IMR-90 (cell line): ENCODE measurements around the gene CDK5R2. TPM values are rescaled to one million over a fixed set of nuclear protein-coding genes. Genes with fewer than 3 reads are reported as not detected.

Experiments
- ATAC-seq: fragments of 200-7000 bp; cut with Tn5 transposase; 2 replicates; pipeline ENCODE4 v1.9.1; 2020; ENCODE audit warnings: low read depth, mild to moderate bottlenecking, moderate library complexity
- BruUV-seq: library from RNA; stranded (reverse); fragments of 400-500 nt; replicated peaks from 2 replicates; lab custom pipeline; 2021; lab: Mats Ljungman, UMichigan
- CTCF ChIA-PET: fragments of 300-600 bp; formaldehyde crosslinking; extraction: SDS; loops from one replicate; lab custom pipeline; 2021; ENCODE audit warnings: antibody characterized with exemption; lab: Yijun Ruan, JAX
- POLR2A ChIA-PET: fragments of 300-600 bp; sonication (Branson Sonifier 250); formaldehyde crosslinking; loops from one replicate; lab custom pipeline; 2022; ENCODE audit warnings: antibody characterized with exemption; ENCODE audit not compliant: unreplicated experiment; lab: Charles Lee
- DNase-seq: peaks from one replicate; pipeline ENCODE4 v3.0.0; 2013
- H2AFZ ChIP-seq: replicated peaks from 2 replicates; pipeline ENCODE3; 2013; ENCODE audit warnings: low read length, mild to moderate bottlenecking; ENCODE audit not compliant: poor library complexity
- H2AK5ac ChIP-seq: 2 replicates; pipeline ENCODE4 v1.6.1; 2013; ENCODE audit warnings: low read depth, low read length, inconsistent platforms
- H2AK9ac ChIP-seq: replicated peaks from 2 replicates; pipeline ENCODE3; 2013; ENCODE audit warnings: mild to moderate bottlenecking, low read depth, low read length, moderate library complexity; ENCODE audit not compliant: poor library complexity
- H2BK120ac ChIP-seq: 2 replicates; pipeline ENCODE4 v1.6.1; 2013; ENCODE audit warnings: low read depth, low read length, inconsistent platforms
- H2BK15ac ChIP-seq: 3 replicates; pipeline ENCODE4 v1.6.1; 2013; ENCODE audit warnings: low read depth, low read length, inconsistent platforms
- H2BK20ac ChIP-seq: 2 replicates; pipeline ENCODE4 v1.6.1; 2013; ENCODE audit warnings: low read depth, mild to moderate bottlenecking, inconsistent platforms, low read length, moderate library complexity
- H2BK5ac ChIP-seq: 2 replicates; pipeline ENCODE4 v1.6.1; 2013; ENCODE audit warnings: mild to moderate bottlenecking, low read depth, low read length, inconsistent platforms; ENCODE audit not compliant: poor library complexity, severe bottlenecking
- H3K14ac ChIP-seq: replicated peaks from 2 replicates; pipeline ENCODE4 v1.6.1; 2013; ENCODE audit warnings: low read depth, low read length, inconsistent platforms
- H3K18ac ChIP-seq: 2 replicates; pipeline ENCODE4 v1.6.1; 2013; ENCODE audit warnings: low read depth, low read length, control low read depth
- H3K23ac ChIP-seq: 2 replicates; pipeline ENCODE4 v1.6.1; 2013; ENCODE audit warnings: low read depth, low read length, inconsistent platforms
- H3K27ac ChIP-seq: 2 replicates; pipeline ENCODE4 v1.5.1; 2013; ENCODE audit warnings: mild to moderate bottlenecking, control low read depth, low read length; ENCODE audit not compliant: insufficient read depth
- H3K27me3 ChIP-seq: 2 replicates; pipeline ENCODE4 v1.6.1; 2013; ENCODE audit warnings: low read length; ENCODE audit not compliant: control insufficient read depth, insufficient read depth
- H3K36me3 ChIP-seq: 2 replicates; pipeline ENCODE4 v1.6.1; 2013; ENCODE audit warnings: low read length, mixed read lengths; ENCODE audit not compliant: control insufficient read depth, insufficient read depth
- H3K4ac ChIP-seq: 2 replicates; pipeline ENCODE4 v1.6.1; 2013; ENCODE audit warnings: low read depth, low read length, inconsistent platforms
- H3K4me1 ChIP-seq: 2 replicates; pipeline ENCODE4 v1.6.1; 2013; ENCODE audit warnings: low read length, mixed read lengths; ENCODE audit not compliant: control insufficient read depth, insufficient read depth
- H3K4me2 ChIP-seq: 2 replicates; pipeline ENCODE4 v1.6.1; 2013; ENCODE audit warnings: low read depth, mild to moderate bottlenecking, control low read depth, low read length, moderate library complexity
- H3K4me3 ChIP-seq: 2 replicates; pipeline ENCODE4 v1.5.1; 2013; ENCODE audit warnings: low read depth, mild to moderate bottlenecking, control low read depth, low read length, moderate library complexity; ENCODE audit not compliant: insufficient read depth
- H3K56ac ChIP-seq: 2 replicates; pipeline ENCODE4 v1.6.1; 2013; ENCODE audit warnings: low read length, inconsistent platforms; ENCODE audit not compliant: insufficient read depth; ENCODE audit errors: extremely low read depth
- H3K79me1 ChIP-seq, 2 experiments: 2 replicates each; pipeline ENCODE4 v1.6.1; 2013; ENCODE audit warnings: low read length in 2 of 2, inconsistent platforms in 1 of 2, low read depth in 1 of 2
- H3K9ac ChIP-seq: 2 replicates; pipeline ENCODE4 v1.6.1; 2013; ENCODE audit warnings: low read depth, low read length, control low read depth
- H3K9me1 ChIP-seq: 2 replicates; pipeline ENCODE4 v1.6.1; 2013; ENCODE audit warnings: low read length, inconsistent platforms; ENCODE audit not compliant: insufficient read depth
- H3K9me3 ChIP-seq: 2 replicates; pipeline ENCODE4 v1.6.1; 2013; ENCODE audit warnings: low read length; ENCODE audit not compliant: control insufficient read depth, insufficient read depth
- H4K20me1 ChIP-seq: 2 replicates; pipeline ENCODE4 v1.6.1; 2013; ENCODE audit warnings: low read length, inconsistent platforms; ENCODE audit not compliant: insufficient read depth
- H4K5ac ChIP-seq: 2 replicates; pipeline ENCODE4 v1.6.1; 2013; ENCODE audit warnings: mild to moderate bottlenecking, low read depth, low read length, control low read depth
- H4K8ac ChIP-seq, 2 experiments: 2 replicates each; pipeline ENCODE4 v1.6.1; 2013; ENCODE audit warnings: low read depth in 2 of 2, low read length in 2 of 2, control low read depth in 1 of 2, inconsistent platforms in 1 of 2
- H4K91ac ChIP-seq: 2 replicates; pipeline ENCODE4 v1.6.1; 2013; ENCODE audit warnings: low read depth, low read length, inconsistent platforms; ENCODE audit not compliant: insufficient read depth
- BHLHE40 ChIP-seq: fragments of 150-350 bp; IDR thresholded peaks from 2 replicates; pipeline ENCODE4 v1.6.1; 2016; ENCODE audit warnings: mild to moderate bottlenecking, low read depth, low read length
- CEBPB ChIP-seq: IDR thresholded peaks from 2 replicates; pipeline ENCODE4 v1.6.1; 2012; ENCODE audit warnings: low read depth, low read length, improper control_type of control experiment
- MXI1 ChIP-seq: IDR thresholded peaks from 2 replicates; pipeline ENCODE4 v1.6.1; 2012; ENCODE audit warnings: low read depth, mild to moderate bottlenecking, low read length, moderate library complexity, borderline replicate concordance
- POLR2A ChIP-seq: IDR thresholded peaks from 2 replicates; pipeline ENCODE4 v1.6.1; 2012; ENCODE audit warnings: mild to moderate bottlenecking, low read depth, low read length
- RCOR1 ChIP-seq: IDR thresholded peaks from 2 replicates; pipeline ENCODE4 v1.6.1; 2012; ENCODE audit warnings: mild to moderate bottlenecking, low read length, improper control_type of control experiment; ENCODE audit not compliant: insufficient replicate concordance
- RFX5 ChIP-seq: IDR thresholded peaks from 2 replicates; pipeline ENCODE4 v1.8.0; 2012; ENCODE audit warnings: low read depth, mild to moderate bottlenecking, low read length, moderate library complexity
- SMC3 ChIP-seq: fragments of 150-350 bp; IDR thresholded peaks from 2 replicates; pipeline ENCODE4 v1.6.1; 2016; ENCODE audit warnings: low read depth, mild to moderate bottlenecking, antibody characterized with exemption, low read length, moderate library complexity
- WGBS, 2 experiments: methylation state at CpG; one replicate each; pipeline versions ENCODE4 v1.1.5 to v1.1.7; 2013; ENCODE audit warnings: missing lambda C conversion rate in 2 of 2; ENCODE audit not compliant: insufficient read length in 1 of 2; ENCODE audit errors: extremely low coverage in 2 of 2; 5-methylcytosine and 5-hydroxymethylcytosine counted together
- dilution Hi-C: fragments of 300-500 bp; cut with HindIII; formaldehyde crosslinking; loops from one replicate; pipeline ENCODE4 v1.14.3; 2018; ENCODE audit warnings: low sequenced_read_pairs; ENCODE audit not compliant: unreplicated experiment
- in situ Hi-C: fragments of 300-500 bp; cut with MboI; formaldehyde crosslinking; loops from 3 replicates; pipeline ENCODE4 v1.14.3; 2019; ENCODE audit warnings: low sequenced_read_pairs, inconsistent platforms, mixed read lengths
- intact Hi-C: fragments of 100-400 bp; cut with micrococcal nuclease; formaldehyde crosslinking; loops from 2 replicates; pipeline ENCODE4 v1.10.0; 2022
- polyA plus RNA-seq, 3 experiments: library from polyadenylated mRNA; depleted of rRNA; stranded (reverse); fragments of >200 nt; gene quantifications; 2 replicates each; pipeline ENCODE4 v1.2.3, GENCODE V29; 2012; ENCODE audit warnings: low replicate concordance in 1 of 3
- total RNA-seq: library from RNA; depleted of rRNA; stranded (reverse); fragments of >200 nt; gene quantifications from 2 replicates; pipeline ENCODE4 v1.2.3, GENCODE V29; 2012
- TF ChIP-seq, protein P1 (sequence below): conservative IDR thresholded peaks from 2 replicates; pipeline ENCODE4 v1.5.1; 2012; ENCODE audit warnings: mild to moderate bottlenecking, low read depth, low read length, improper control_type of control experiment

The CDK5R2 gene
- total and polyA plus RNA-seq, 2 of the 4 experiments (the other 2 are of a cell fraction), result not detected

DNA sequence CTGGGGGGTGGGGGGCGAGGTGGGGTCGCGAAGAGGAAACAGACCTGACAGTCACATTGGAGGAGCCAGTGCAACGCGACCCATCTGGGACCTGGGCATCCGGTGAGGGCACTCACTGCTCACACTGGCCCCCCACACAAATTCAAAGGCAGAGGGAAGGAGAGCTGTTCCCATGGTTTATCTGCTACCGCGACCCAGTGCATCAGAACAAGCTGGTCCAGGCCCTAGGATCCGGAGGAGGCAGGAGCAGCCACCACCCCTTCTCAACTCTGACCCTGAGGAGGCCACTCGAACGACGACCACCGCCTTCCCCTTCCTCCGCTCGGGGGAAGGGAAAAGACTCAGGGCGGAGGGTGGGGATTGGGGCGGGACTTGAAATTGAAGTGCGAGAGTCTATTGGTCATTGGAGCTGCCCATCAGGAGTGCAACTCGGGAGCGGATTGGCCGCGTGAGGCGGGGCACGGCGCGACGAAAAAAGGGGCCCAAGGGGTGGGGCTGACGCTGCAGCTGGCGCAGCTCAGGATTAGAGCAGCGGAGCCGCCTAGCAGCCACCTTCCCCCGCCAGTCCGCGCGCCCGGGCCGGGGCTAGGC, at the start of gene CDK5R2 (continued):
- TF ChIP-seq, protein P1, sequence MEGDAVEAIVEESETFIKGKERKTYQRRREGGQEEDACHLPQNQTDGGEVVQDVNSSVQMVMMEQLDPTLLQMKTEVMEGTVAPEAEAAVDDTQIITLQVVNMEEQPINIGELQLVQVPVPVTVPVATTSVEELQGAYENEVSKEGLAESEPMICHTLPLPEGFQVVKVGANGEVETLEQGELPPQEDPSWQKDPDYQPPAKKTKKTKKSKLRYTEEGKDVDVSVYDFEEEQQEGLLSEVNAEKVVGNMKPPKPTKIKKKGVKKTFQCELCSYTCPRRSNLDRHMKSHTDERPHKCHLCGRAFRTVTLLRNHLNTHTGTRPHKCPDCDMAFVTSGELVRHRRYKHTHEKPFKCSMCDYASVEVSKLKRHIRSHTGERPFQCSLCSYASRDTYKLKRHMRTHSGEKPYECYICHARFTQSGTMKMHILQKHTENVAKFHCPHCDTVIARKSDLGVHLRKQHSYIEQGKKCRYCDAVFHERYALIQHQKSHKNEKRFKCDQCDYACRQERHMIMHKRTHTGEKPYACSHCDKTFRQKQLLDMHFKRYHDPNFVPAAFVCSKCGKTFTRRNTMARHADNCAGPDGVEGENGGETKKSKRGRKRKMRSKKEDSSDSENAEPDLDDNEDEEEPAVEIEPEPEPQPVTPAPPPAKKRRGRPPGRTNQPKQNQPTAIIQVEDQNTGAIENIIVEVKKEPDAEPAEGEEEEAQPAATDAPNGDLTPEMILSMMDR, result no peak
- TF ChIP-seq POLR2A, result no peak

DNA sequence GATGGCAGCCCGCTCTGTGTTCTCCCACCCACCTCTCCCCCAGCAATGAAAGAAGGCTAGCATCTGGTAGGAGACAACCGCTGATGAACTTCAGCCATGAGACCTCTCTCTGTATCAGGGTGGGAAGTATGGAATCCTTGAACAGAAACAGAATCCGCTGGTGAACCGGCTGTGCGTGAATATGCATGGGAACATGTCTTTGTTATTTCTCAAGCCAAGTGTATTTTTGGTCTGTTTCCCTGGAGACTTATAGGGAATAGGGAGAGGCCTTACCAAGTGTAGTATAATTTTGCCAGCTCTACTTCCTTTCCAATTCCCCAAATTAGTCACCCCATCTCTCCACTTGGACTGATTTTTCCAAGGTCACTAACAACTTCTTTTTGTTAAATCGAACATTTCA, 48.7 kb upstream of the CDK5R2 start:
- no peak overlapping the region for H4K5ac ChIP-seq
- H3K14ac ChIP-seq, result no peak overlapping the region
- H2BK120ac ChIP-seq, result no peak overlapping the region
- no peak for TF ChIP-seq CEBPB
- TF ChIP-seq BHLHE40, result no peak
- TF ChIP-seq MXI1, result no peak
- TF ChIP-seq RFX5, result no peak
- TF ChIP-seq RCOR1, result no peak
- TF ChIP-seq SMC3, result no peak
- TF ChIP-seq POLR2A, result no peak
- no peak for DNase-seq
- H3K27ac ChIP-seq, result no peak overlapping the region
- H2AK5ac ChIP-seq, result no peak overlapping the region
- no peaks in the 10 kb centered on the region for H4K20me1 ChIP-seq
- H3K36me3 ChIP-seq, result no peaks in the 10 kb centered on the region
- no peak overlapping the region for H2BK20ac ChIP-seq
- H3K9me3 ChIP-seq, result peaks cover 3% of the 10 kb centered on the region; the same call in 1 of the 2 replicates
- peaks cover 32% of the 10 kb centered on the region for H3K27me3 ChIP-seq
- intact Hi-C loops, result no loop called here
- no peak overlapping the region for H3K4me2 ChIP-seq
- no peak overlapping the region for H4K91ac ChIP-seq
- H3K4ac ChIP-seq, result no peak overlapping the region
- H2BK15ac ChIP-seq, result no peak overlapping the region
- no peak overlapping the region for H3K18ac ChIP-seq
- no peak overlapping the region for H4K8ac ChIP-seq
- H3K23ac ChIP-seq, result no peak overlapping the region
- H2AK9ac ChIP-seq, result no peak overlapping the region
- no peaks in the 10 kb centered on the region for H3K9me1 ChIP-seq
- no peak overlapping the region for H2AFZ ChIP-seq
- H3K9ac ChIP-seq, result no peak overlapping the region
- in situ Hi-C loops, result no loop called here
- H3K4me3 ChIP-seq, result no peak overlapping the region
- H3K4me1 ChIP-seq, result no peaks in the 10 kb centered on the region
- POLR2A ChIA-PET, result no interaction called here
- H3K56ac ChIP-seq, result no peak overlapping the region
- CTCF ChIA-PET, result interaction anchor here (0.5 to 2.0 kb wide), 4 partner anchors 10 to 200 kb away, joined by 3 to 12 read pairs (median 4); partner anchors contain the start of gene TTLL4
- dilution Hi-C loops, result no loop called here
- H3K79me1 ChIP-seq, result no peaks in the 10 kb centered on the region
- no peak overlapping the region for H2BK5ac ChIP-seq
- ATAC-seq, result no peak
- no TSS peak for BruUV-seq
- WGBS, 2 experiments, result no CpG with 5 or more reads among the region's 6 CpGs
